ENCODE results near the gene LTO1.

GRCh38 chr11:69671734-69672465 lies 3.3 kb downstream of the LTO1 start:
- no peak for TF ChIP-seq POLR2A (IDR thresholded peaks at IDR 0.05; ENCODE audit: insufficient read depth in 1 of 2, low read depth in 2 of 2, low read length in 2 of 2)
- no peak for TF ChIP-seq ZNF446 (CRISPR knock-in tag; IDR thresholded peaks at IDR 0.05)
- no peak for TF ChIP-seq KDM5A (IDR thresholded peaks at IDR 0.05; ENCODE audit: borderline replicate concordance, low read length)
- TF ChIP-seq NCOA1 (CRISPR knock-in tag; IDR thresholded peaks at IDR 0.05), result no peak
- no peak for TF ChIP-seq CEBPG (CRISPR knock-in tag; IDR thresholded peaks at IDR 0.05)
- no peak for TF ChIP-seq ZNF687 (CRISPR knock-in tag; IDR thresholded peaks at IDR 0.05)
- TF ChIP-seq KAT2B (IDR thresholded peaks at IDR 0.05; ENCODE audit: borderline replicate concordance, low read depth, low read length), result no peak
- no peak for TF ChIP-seq CREB3 (CRISPR knock-in tag; IDR thresholded peaks at IDR 0.05)
- no peak for TF ChIP-seq PAX8 (CRISPR knock-in tag; IDR thresholded peaks at IDR 0.05; ENCODE audit: borderline replicate concordance)
- TF ChIP-seq ZNF24 (IDR thresholded peaks at IDR 0.05), result no peak

Data from HepG2 (cell line).